Panc1 (cell line): ENCODE measurements around the gene CNTN4. TPM values are rescaled to one million over a fixed set of nuclear protein-coding genes. Genes with fewer than 3 reads are reported as not detected.

Source experiments
- ATAC-seq: fragments of 200-7000 bp; cut with Tn5 transposase; 2 replicates; pipeline ENCODE4 v1.9.1; 2020; ENCODE audit warnings: mild to moderate bottlenecking, moderate library complexity
- BruUV-seq: library from RNA; stranded (reverse); fragments of 400-500 nt; replicated peaks from 2 replicates; lab custom pipeline; 2021; lab: Mats Ljungman, UMichigan
- CTCF ChIA-PET: fragments of 300-600 bp; sonication (Branson Sonifier 250); formaldehyde crosslinking; loops from one replicate; lab custom pipeline; 2022; ENCODE audit warnings: antibody characterized with exemption; lab: Charles Lee
- POLR2A ChIA-PET: fragments of 300-600 bp; sonication (Branson Sonifier 250); formaldehyde crosslinking; loops from one replicate; lab custom pipeline; 2022; ENCODE audit warnings: antibody characterized with exemption; lab: Charles Lee
- DNase-seq: peaks from one replicate; pipeline ENCODE4 v3.0.0-alpha.2; 2010; ENCODE audit warnings: low read depth, low spot score
- H3K27ac ChIP-seq: 2 replicates; pipeline ENCODE4 v1.5.1; 2011; ENCODE audit warnings: mild to moderate bottlenecking, low read length, inconsistent platforms
- H3K27me3 ChIP-seq: fragments of 200-500 bp; sonication (Bioruptor generic); 2 replicates; pipeline ENCODE4 v1.6.0; 2014; ENCODE audit warnings: low read length, inconsistent platforms; ENCODE audit not compliant: control insufficient read depth, insufficient read depth
- H3K36me3 ChIP-seq: fragments of 200-500 bp; sonication (Bioruptor generic); 2 replicates; pipeline ENCODE4 v1.5.1; 2014; ENCODE audit warnings: inconsistent platforms, mild to moderate bottlenecking, low read length, moderate library complexity; ENCODE audit not compliant: control insufficient read depth, insufficient read depth
- H3K4me1 ChIP-seq: 2 replicates; pipeline ENCODE4 v1.5.1; 2011; ENCODE audit warnings: inconsistent platforms, mild to moderate bottlenecking, low read length, moderate library complexity; ENCODE audit not compliant: control insufficient read depth, insufficient read depth
- H3K4me3 ChIP-seq, 2 experiments: 2 replicates each; pipeline ENCODE4 v1.5.1; 2011 to 2012; ENCODE audit warnings: low read depth in 2 of 2, low read length in 2 of 2, mild to moderate bottlenecking in 2 of 2, inconsistent platforms in 1 of 2, moderate library complexity in 1 of 2
- H3K9me3 ChIP-seq: fragments of 200-500 bp; sonication (Bioruptor generic); 2 replicates; pipeline ENCODE4 v1.5.1; 2014; ENCODE audit warnings: low read depth, mild to moderate bottlenecking, inconsistent platforms, low read length, moderate library complexity; ENCODE audit not compliant: control insufficient read depth, insufficient read depth
- CTCF ChIP-seq: fragments of 450-650 bp; IDR thresholded peaks from 2 replicates; pipeline ENCODE4 v1.5.1; 2017; ENCODE audit warnings: mild to moderate bottlenecking
- POLR2AphosphoS5 ChIP-seq: IDR thresholded peaks from 2 replicates; pipeline ENCODE4 v1.6.1; 2012; ENCODE audit warnings: mild to moderate bottlenecking, low read depth, low read length, moderate library complexity
- SIN3A ChIP-seq: IDR thresholded peaks from 2 replicates; pipeline ENCODE4 v1.6.1; 2012; ENCODE audit warnings: low read depth, mild to moderate bottlenecking, low read length, moderate library complexity, borderline replicate concordance; ENCODE audit not compliant: insufficient read depth
- TCF7L2 ChIP-seq: IDR thresholded peaks from 2 replicates; pipeline ENCODE4 v1.6.1; 2011; ENCODE audit warnings: mild to moderate bottlenecking, low read depth, low read length, inconsistent platforms
- in situ Hi-C: cut with HindIII; loops from 2 replicates; pipeline ENCODE4 v1.10.0; 2016; ENCODE audit warnings: low sequenced_read_pairs, low pct_unique_long_range_greater_than_20kb
- intact Hi-C: fragments of 100-400 bp; cut with micrococcal nuclease; formaldehyde crosslinking; loops from one replicate; pipeline ENCODE4 v1.10.0; 2022; ENCODE audit not compliant: unreplicated experiment
- total RNA-seq: library from RNA; stranded (reverse); gene quantifications from one replicate; pipeline ENCODE4 v1.2.1, GENCODE V29; 2021; ENCODE audit not compliant: unreplicated experiment
- TF ChIP-seq, protein P1 (sequence below), 2 experiments: IDR thresholded peaks; 2 replicates each; pipeline ENCODE4 v1.6.1; 2011 to 2012; ENCODE audit warnings: low read depth in 2 of 2, control low read depth in 1 of 2, low read length in 1 of 2, mild to moderate bottlenecking in 1 of 2, moderate library complexity in 1 of 2; ENCODE audit not compliant: insufficient read depth in 1 of 2

The CNTN4 gene
- total RNA-seq, 1 experiment from 2014 or later: not detected

DNA sequence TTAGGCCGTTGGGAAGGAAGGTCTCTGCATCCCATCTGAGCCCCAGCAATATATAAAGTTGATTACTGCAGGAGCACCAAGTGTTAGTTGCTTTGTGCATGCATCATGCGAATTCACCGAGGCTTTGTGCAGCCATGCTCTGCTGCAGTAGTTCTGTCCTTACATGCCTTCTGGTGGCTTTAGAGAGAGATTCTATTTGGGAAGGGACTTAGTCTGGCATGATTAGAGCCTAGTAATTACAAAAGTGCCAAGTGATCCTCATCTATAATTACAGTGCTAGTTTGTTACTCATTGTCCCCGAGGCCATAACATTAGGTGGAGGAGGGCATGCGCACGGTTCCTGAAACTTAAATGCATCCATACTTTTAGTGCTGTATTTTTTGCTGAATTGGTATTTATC, 353.6 kb downstream of the CNTN4 start:
- no TSS peak for BruUV-seq
- TF ChIP-seq, protein P1, sequence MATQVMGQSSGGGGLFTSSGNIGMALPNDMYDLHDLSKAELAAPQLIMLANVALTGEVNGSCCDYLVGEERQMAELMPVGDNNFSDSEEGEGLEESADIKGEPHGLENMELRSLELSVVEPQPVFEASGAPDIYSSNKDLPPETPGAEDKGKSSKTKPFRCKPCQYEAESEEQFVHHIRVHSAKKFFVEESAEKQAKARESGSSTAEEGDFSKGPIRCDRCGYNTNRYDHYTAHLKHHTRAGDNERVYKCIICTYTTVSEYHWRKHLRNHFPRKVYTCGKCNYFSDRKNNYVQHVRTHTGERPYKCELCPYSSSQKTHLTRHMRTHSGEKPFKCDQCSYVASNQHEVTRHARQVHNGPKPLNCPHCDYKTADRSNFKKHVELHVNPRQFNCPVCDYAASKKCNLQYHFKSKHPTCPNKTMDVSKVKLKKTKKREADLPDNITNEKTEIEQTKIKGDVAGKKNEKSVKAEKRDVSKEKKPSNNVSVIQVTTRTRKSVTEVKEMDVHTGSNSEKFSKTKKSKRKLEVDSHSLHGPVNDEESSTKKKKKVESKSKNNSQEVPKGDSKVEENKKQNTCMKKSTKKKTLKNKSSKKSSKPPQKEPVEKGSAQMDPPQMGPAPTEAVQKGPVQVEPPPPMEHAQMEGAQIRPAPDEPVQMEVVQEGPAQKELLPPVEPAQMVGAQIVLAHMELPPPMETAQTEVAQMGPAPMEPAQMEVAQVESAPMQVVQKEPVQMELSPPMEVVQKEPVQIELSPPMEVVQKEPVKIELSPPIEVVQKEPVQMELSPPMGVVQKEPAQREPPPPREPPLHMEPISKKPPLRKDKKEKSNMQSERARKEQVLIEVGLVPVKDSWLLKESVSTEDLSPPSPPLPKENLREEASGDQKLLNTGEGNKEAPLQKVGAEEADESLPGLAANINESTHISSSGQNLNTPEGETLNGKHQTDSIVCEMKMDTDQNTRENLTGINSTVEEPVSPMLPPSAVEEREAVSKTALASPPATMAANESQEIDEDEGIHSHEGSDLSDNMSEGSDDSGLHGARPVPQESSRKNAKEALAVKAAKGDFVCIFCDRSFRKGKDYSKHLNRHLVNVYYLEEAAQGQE (IDR thresholded peaks at IDR 0.05; ENCODE audit: insufficient read depth in 1 of 2, low read depth in 2 of 2, low read length in 1 of 2): no peak
- TF ChIP-seq TCF7L2 (no peak), POLR2AphosphoS5 (no peak), SIN3A (no peak), CTCF (no peak)

DNA sequence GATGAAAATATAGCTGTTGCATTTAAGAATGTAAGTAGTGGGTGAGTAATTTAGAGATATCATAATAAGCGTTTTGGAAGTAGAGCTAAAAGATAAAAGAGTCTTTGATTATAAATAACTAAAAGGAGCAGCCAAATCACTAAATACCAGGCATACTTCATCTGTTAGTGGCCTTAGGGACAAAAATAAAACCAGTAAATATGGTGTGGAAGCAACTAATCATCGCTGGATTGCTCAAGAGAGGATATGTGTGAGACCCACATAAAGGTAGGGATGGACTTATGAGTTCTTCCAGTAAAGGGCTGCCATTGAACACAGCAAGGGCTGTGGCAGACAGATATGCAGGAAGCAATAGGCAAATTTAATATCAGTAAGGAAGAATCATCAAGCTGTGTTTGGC, 356.2 kb downstream of the CNTN4 start:
- ChIA-PET POLR2A (no interaction called here), CTCF (no interaction called here)
- DNase-seq: no peak
- in situ Hi-C loops: no loop called here
- Histone ChIP-seq H3K36me3 (no peaks in the 10 kb centered on the region), H3K4me3 (no peak overlapping the region), H3K9me3 (no peaks in the 10 kb centered on the region), H3K27ac (no peak overlapping the region), H3K27me3 (no peaks in the 10 kb centered on the region), H3K4me1 (no peaks in the 10 kb centered on the region)
- no TSS peak for BruUV-seq
- intact Hi-C loops: no loop called here
- no peak for TF ChIP-seq POLR2AphosphoS5
- no peak for TF ChIP-seq TCF7L2
- TF ChIP-seq, protein P1 (IDR thresholded peaks at IDR 0.05; ENCODE audit: insufficient read depth in 1 of 2, low read depth in 2 of 2, low read length in 1 of 2): no peak
- TF ChIP-seq CTCF: no peak
- no peak for TF ChIP-seq SIN3A
- ATAC-seq: no peak

More for the DNA sequence above, 353.6 kb downstream of the CNTN4 start:
- Histone ChIP-seq H3K27ac (no peak overlapping the region), H3K27me3 (no peaks in the 10 kb centered on the region), H3K4me3 (no peak overlapping the region), H3K4me1 (no peaks in the 10 kb centered on the region), H3K9me3 (no peaks in the 10 kb centered on the region), H3K36me3 (no peaks in the 10 kb centered on the region)
- ChIA-PET POLR2A (no interaction called here), CTCF (no interaction called here)
- intact Hi-C loops: no loop called here
- no peak for ATAC-seq
- in situ Hi-C loops: no loop called here
- DNase-seq: no peak
